PC-9 (cell line): Measurements from ENCODE around the gene TBC1D2B. TPM values are rescaled to one million over a fixed set of nuclear protein-coding genes. Genes with fewer than 3 reads are reported as not detected.

Source experiments
- BruUV-seq: library from RNA; stranded (reverse); fragments of 400-500 nt; replicated peaks from 2 replicates; lab custom pipeline; 2021; lab: Mats Ljungman, UMichigan
- CTCF ChIA-PET: fragments of 300-600 bp; sonication (Branson Sonifier 250); formaldehyde crosslinking; loops from one replicate; lab custom pipeline; 2022; ENCODE audit warnings: antibody characterized with exemption; lab: Charles Lee
- POLR2A ChIA-PET: fragments of 300-600 bp; sonication (Branson Sonifier 250); formaldehyde crosslinking; loops from one replicate; lab custom pipeline; 2022; ENCODE audit warnings: antibody characterized with exemption; ENCODE audit not compliant: unreplicated experiment; lab: Charles Lee
- DNase-seq, 2 experiments: peaks; one replicate each; pipeline versions ENCODE4 v3.0.0 to v3.0.0-alpha.2; 2015 to 2022; ENCODE audit warnings: mixed read lengths in 1 of 2
- H2AFZ ChIP-seq: fragments of 200-600 bp; sonication (generic); 2 replicates; pipeline ENCODE4 v1.8.1; 2017; ENCODE audit warnings: antibody characterized with exemption
- H3F3A ChIP-seq: fragments of 200-600 bp; sonication (generic); 2 replicates; pipeline ENCODE4 v1.8.1; 2017; ENCODE audit warnings: antibody characterized with exemption, mild to moderate bottlenecking, low read depth; ENCODE audit not compliant: insufficient read depth
- H3K27ac ChIP-seq: fragments of 200-600 bp; sonication (generic); 2 replicates; pipeline ENCODE4 v1.6.1; 2016; ENCODE audit warnings: mixed run types
- H3K27me3 ChIP-seq: fragments of 200-600 bp; sonication (generic); 2 replicates; pipeline ENCODE4 v1.6.1; 2016; ENCODE audit warnings: low read depth, mixed run types; ENCODE audit not compliant: insufficient read depth
- H3K36me3 ChIP-seq: fragments of 200-600 bp; sonication (generic); 2 replicates; pipeline ENCODE4 v1.6.1; 2016; ENCODE audit warnings: low read depth, mixed run types
- H3K4me1 ChIP-seq: fragments of 200-600 bp; sonication (generic); replicated peaks from 2 replicates; pipeline ENCODE4 v1.6.1; 2016; ENCODE audit warnings: mixed run types; ENCODE audit not compliant: insufficient read depth
- H3K4me2 ChIP-seq: fragments of 200-600 bp; sonication (generic); 2 replicates; pipeline ENCODE4 v1.6.1; 2017; ENCODE audit warnings: mixed run types
- H3K4me3 ChIP-seq: fragments of 200-600 bp; sonication (generic); 2 replicates; pipeline ENCODE4 v1.6.1; 2016; ENCODE audit warnings: mixed run types
- H3K79me2 ChIP-seq: fragments of 200-600 bp; sonication (generic); 2 replicates; pipeline ENCODE4 v1.6.1; 2017; ENCODE audit warnings: low read depth, mixed run types
- H3K9me2 ChIP-seq: fragments of 200-600 bp; sonication (generic); 2 replicates; pipeline ENCODE4 v1.8.1; 2017; ENCODE audit warnings: mild to moderate bottlenecking; ENCODE audit not compliant: insufficient read depth
- H3K9me3 ChIP-seq: fragments of 200-600 bp; sonication (generic); 2 replicates; pipeline ENCODE4 v1.8.1; 2016; ENCODE audit warnings: low read depth; ENCODE audit not compliant: insufficient read depth
- H4K20me1 ChIP-seq: fragments of 200-600 bp; sonication (generic); 2 replicates; pipeline ENCODE4 v1.8.1; 2017; ENCODE audit not compliant: insufficient read depth
- CTCF ChIP-seq: fragments of 200-600 bp; sonication (generic); conservative IDR thresholded peaks from 2 replicates; pipeline ENCODE4 v1.6.1; 2017; ENCODE audit warnings: mixed run types, antibody characterized with exemption, mild to moderate bottlenecking, moderate library complexity
- EZH2 ChIP-seq: fragments of 200-600 bp; sonication (generic); IDR thresholded peaks from 2 replicates; pipeline ENCODE4 v1.8.0; 2017; ENCODE audit warnings: antibody characterized with exemption, low read depth
- intact Hi-C: fragments of 100-400 bp; cut with micrococcal nuclease; formaldehyde crosslinking; loops from one replicate; pipeline ENCODE4 v1.10.0; 2022; ENCODE audit not compliant: unreplicated experiment
- total RNA-seq: library from RNA; stranded (reverse); gene quantifications from 2 replicates; pipeline ENCODE4 v1.2.3, GENCODE V29; 2021

TBC1D2B gene
- total RNA-seq, 1 experiment from 2014 or later, result 27.7 TPM

DNA sequence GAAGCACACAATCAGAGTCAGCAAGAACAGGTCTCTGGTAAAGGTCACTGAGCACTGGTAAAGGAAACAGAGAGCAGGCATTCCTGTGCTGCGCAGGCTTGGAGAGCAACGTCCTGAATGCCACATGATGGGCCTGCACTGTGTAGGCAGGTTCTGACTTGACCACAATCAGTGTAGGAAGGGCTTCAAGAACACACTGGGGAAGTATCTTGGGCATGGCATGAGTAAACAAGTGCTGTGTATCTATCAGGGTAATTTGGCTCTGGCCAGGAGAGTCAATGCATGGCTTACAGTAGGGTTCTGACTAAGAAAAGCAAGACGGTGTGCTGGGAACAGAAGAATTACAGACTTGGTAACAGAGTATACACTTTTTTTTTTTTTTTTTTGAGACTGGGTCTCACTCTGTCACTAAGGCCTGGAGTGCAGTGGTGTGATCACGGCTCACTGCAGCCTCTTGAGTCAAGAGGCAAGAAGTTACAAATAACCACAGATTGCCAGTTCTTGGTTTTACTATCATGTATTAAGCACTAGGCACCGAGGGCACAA is 30.6 kb downstream of the TBC1D2B start:
- Histone ChIP-seq H3K36me3 (no peaks in the 10 kb centered on the region), H3F3A (no peaks in the 10 kb centered on the region), H4K20me1 (no peaks in the 10 kb centered on the region), H2AFZ (no peak overlapping the region), H3K27ac (no peak overlapping the region), H3K9me3 (no peaks in the 10 kb centered on the region), H3K27me3 (no peaks in the 10 kb centered on the region), H3K79me2 (no peaks in the 10 kb centered on the region), H3K4me1 (no peaks in the 10 kb centered on the region; the same call in 1 of the 2 replicates), H3K9me2 (no peaks in the 10 kb centered on the region), H3K4me2 (no peak overlapping the region), H3K4me3 (no peak overlapping the region)
- CTCF ChIA-PET, result interaction anchor here (0.5 kb wide), 1 partner anchor 36 kb away, joined by 4 read pairs; no protein-coding TSS in a partner anchor
- TF ChIP-seq CTCF (no peak), EZH2 (no peak)
- no TSS peak for BruUV-seq
- DNase-seq, result no peak
- intact Hi-C loops, result no loop called here
- POLR2A ChIA-PET, result no interaction called here

DNA sequence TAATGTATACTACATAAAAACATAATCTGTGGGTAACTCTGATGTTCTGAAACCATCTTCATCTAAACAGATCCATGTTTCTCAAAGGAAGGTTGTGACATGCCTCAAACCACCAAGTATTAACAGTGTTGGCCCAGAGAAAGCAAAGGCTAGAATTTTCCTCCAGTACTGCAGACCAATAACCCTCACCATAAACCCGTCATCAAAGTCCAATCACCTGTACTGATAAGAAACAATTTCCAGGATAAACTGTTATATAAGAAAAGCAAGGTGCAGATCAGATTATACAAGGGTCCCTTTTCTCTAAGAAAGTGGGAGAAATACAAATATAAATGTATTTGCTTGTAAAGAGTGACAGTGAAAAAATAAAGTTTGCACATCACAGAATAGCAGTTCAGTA is 32.3 kb downstream of the TBC1D2B start:
- Histone ChIP-seq H3K4me3 (no peak overlapping the region), H3K27me3 (no peaks in the 10 kb centered on the region), H3F3A (no peaks in the 10 kb centered on the region), H3K27ac (no peak overlapping the region), H3K9me2 (no peaks in the 10 kb centered on the region), H3K4me1 (no peaks in the 10 kb centered on the region; the same call in 1 of the 2 replicates), H4K20me1 (no peaks in the 10 kb centered on the region), H2AFZ (no peak overlapping the region), H3K4me2 (no peak overlapping the region), H3K79me2 (no peaks in the 10 kb centered on the region), H3K36me3 (no peaks in the 10 kb centered on the region), H3K9me3 (no peaks in the 10 kb centered on the region)
- BruUV-seq, result no TSS peak
- intact Hi-C loops, result no loop called here
- no peak for TF ChIP-seq EZH2
- TF ChIP-seq CTCF, result no peak
- CTCF ChIA-PET, result no interaction called here
- POLR2A ChIA-PET, result no interaction called here
- no peak for DNase-seq

GRCh38 chr15:78044407-78045155 is 32.9 kb downstream of the TBC1D2B start:
- no peaks in the 10 kb centered on the region for H3F3A ChIP-seq
- H3K9me3 ChIP-seq, result no peaks in the 10 kb centered on the region
- H3K79me2 ChIP-seq, result no peaks in the 10 kb centered on the region
- no peaks in the 10 kb centered on the region for H3K27me3 ChIP-seq
- H3K27ac ChIP-seq, result peak overlapping the region; percentile 19; the same call in 1 of the 2 replicates
- TF ChIP-seq CTCF (no peak), EZH2 (no peak)
- ChIA-PET POLR2A (no interaction called here), CTCF (no interaction called here)
- H3K4me2 ChIP-seq, result no peak overlapping the region
- intact Hi-C loops, result no loop called here
- BruUV-seq, result no TSS peak
- H4K20me1 ChIP-seq, result no peaks in the 10 kb centered on the region
- no peak overlapping the region for H3K4me3 ChIP-seq
- no peaks in the 10 kb centered on the region; the same call in 1 of the 2 replicates for H3K4me1 ChIP-seq
- no peaks in the 10 kb centered on the region for H3K36me3 ChIP-seq
- no peak for DNase-seq
- H3K9me2 ChIP-seq, result no peaks in the 10 kb centered on the region
- no peak overlapping the region for H2AFZ ChIP-seq
